HCT116 (cell line): ENCODE measurements around the gene FAM200B. TPM values are rescaled to one million over a fixed set of nuclear protein-coding genes. Genes with fewer than 3 reads are reported as not detected.
A peak's percentile ranks its signal among the peaks of the same experiment; 100 is the strongest.

Source experiments
- ATAC-seq: fragments of 200-7000 bp; cut with Tn5 transposase; 2 replicates; pipeline ENCODE4 v1.9.1; 2020; ENCODE audit warnings: mild to moderate bottlenecking, moderate library complexity
- Bru-seq: library from RNA; stranded (reverse); fragments of 400-500 nt; gene quantifications from one replicate; lab custom pipeline; 2021; lab: Mats Ljungman, UMichigan
- BruChase-seq, 2 experiments: library from RNA; stranded (reverse); fragments of 400-500 nt; gene quantifications; one replicate each; lab custom pipeline; 2021; lab: Mats Ljungman, UMichigan
- BruUV-seq: library from RNA; stranded (reverse); fragments of 400-500 nt; replicated peaks from 2 replicates; lab custom pipeline; 2021; lab: Mats Ljungman, UMichigan
- CTCF ChIA-PET: fragments of 300-600 bp; sonication (Branson Sonifier 250); formaldehyde crosslinking; loops from one replicate; lab custom pipeline; 2021; ENCODE audit warnings: antibody characterized with exemption; lab: Charles Lee
- POLR2A ChIA-PET: fragments of 300-600, 350-600 bp; sonication (Branson Sonifier 250); formaldehyde crosslinking; loops from one replicate; lab custom pipeline; 2021; ENCODE audit warnings: antibody characterized with exemption; lab: Charles Lee
- RAD21 ChIA-PET, 2 experiments: fragments of 300-600 bp; sonication (Branson Sonifier 250); formaldehyde crosslinking; loops; one replicate each; lab custom pipeline; 2023; ENCODE audit warnings: low total read pairs in 2 of 2; ENCODE audit not compliant: uncharacterized antibody in 2 of 2, unreplicated experiment in 2 of 2, low non-redundant PET in 1 of 2; lab: Charles Lee
- DNase-seq: peaks from one replicate; pipeline ENCODE4 v3.0.0-alpha.2; 2010; ENCODE audit warnings: low read depth, low spot score
- H2AFZ ChIP-seq: fragments of 200-600 bp; shearing (Covaris generic), sonication (generic); 2 replicates; pipeline ENCODE4 v1.6.1; 2017; ENCODE audit warnings: low read depth, mixed run types, mixed read lengths, antibody characterized with exemption, low read length; ENCODE audit not compliant: poor library complexity, severe bottlenecking
- H3K27ac ChIP-seq: 2 replicates; pipeline ENCODE4 v1.5.1; 2012; ENCODE audit warnings: low read depth, low read length
- H3K27me3 ChIP-seq: fragments of 200-600 bp; sonication (generic); 2 replicates; pipeline ENCODE4 v1.6.1; 2016; ENCODE audit warnings: mixed run types, low read length, mixed read lengths; ENCODE audit not compliant: insufficient read depth
- H3K36me3 ChIP-seq, 2 experiments: fragments of 200-500 bp in 1 of 2; fragments of 200-600 bp in 1 of 2; sonication (Bioruptor generic) in 1 of 2; sonication (generic) in 1 of 2; 2 replicates each; pipeline versions ENCODE4 v1.5.1 to v1.6.1; 2014 to 2016; ENCODE audit warnings: low read length in 2 of 2, inconsistent platforms in 1 of 2, mixed read lengths in 1 of 2, mixed run types in 1 of 2; ENCODE audit not compliant: insufficient read depth in 2 of 2, control insufficient read depth in 1 of 2
- H3K4me1 ChIP-seq, 2 experiments: fragments of 200-600 bp in 1 of 2; sonication (generic) in 1 of 2; 2 replicates each; pipeline versions ENCODE4 v1.5.1 to v1.6.1; 2012 to 2017; ENCODE audit warnings: low read length in 2 of 2, inconsistent platforms in 1 of 2, mild to moderate bottlenecking in 1 of 2, mixed read lengths in 1 of 2, mixed run types in 1 of 2, moderate library complexity in 1 of 2; ENCODE audit not compliant: insufficient read depth in 2 of 2, control insufficient read depth in 1 of 2
- H3K4me2 ChIP-seq: fragments of 200-600 bp; sonication (generic); 2 replicates; pipeline ENCODE4 v1.6.1; 2017; ENCODE audit warnings: mixed run types, low read length, mixed read lengths
- H3K4me3 ChIP-seq, 2 experiments: fragments of 200-600 bp in 1 of 2; sonication (generic) in 1 of 2; replicated peaks in 1 of 2; 2 replicates each; pipeline ENCODE4 v1.5.1; 2011 to 2016; ENCODE audit warnings: low read length in 2 of 2, control low read depth in 1 of 2, low read depth in 1 of 2, mild to moderate bottlenecking in 1 of 2, mixed read lengths in 1 of 2, mixed run types in 1 of 2
- H3K79me2 ChIP-seq: fragments of 200-600 bp; sonication (generic); 2 replicates; pipeline ENCODE4 v1.6.1; 2017; ENCODE audit warnings: mild to moderate bottlenecking, mixed run types, low read length, moderate library complexity, mixed read lengths; ENCODE audit not compliant: insufficient read depth
- H3K9ac ChIP-seq: fragments of 200-600 bp; sonication (generic); 2 replicates; pipeline ENCODE4 v1.6.1; 2016; ENCODE audit warnings: low read length, mixed read lengths
- H3K9me2 ChIP-seq: fragments of 200-600 bp; sonication (generic), shearing (Covaris generic); 2 replicates; pipeline ENCODE4 v1.6.1; 2017; ENCODE audit warnings: mixed run types, mild to moderate bottlenecking, moderate library complexity; ENCODE audit not compliant: insufficient read depth
- H3K9me3 ChIP-seq, 2 experiments: fragments of 200-500 bp in 1 of 2; fragments of 200-600 bp in 1 of 2; sonication (Bioruptor generic) in 1 of 2; sonication (generic) in 1 of 2; 2 replicates each; pipeline ENCODE4 v1.6.1; 2014 to 2017; ENCODE audit warnings: low read length in 2 of 2, mixed read lengths in 2 of 2, inconsistent platforms in 1 of 2, low read depth in 1 of 2, mild to moderate bottlenecking in 1 of 2, mixed run types in 1 of 2, moderate library complexity in 1 of 2; ENCODE audit not compliant: control insufficient read depth in 1 of 2, insufficient read depth in 1 of 2
- H4K20me1 ChIP-seq: fragments of 200-600 bp; sonication (generic), shearing (Covaris generic); 2 replicates; pipeline ENCODE4 v1.6.1; 2017; ENCODE audit warnings: mixed run types, mild to moderate bottlenecking, moderate library complexity; ENCODE audit not compliant: insufficient read depth
- CEBPB ChIP-seq: IDR thresholded peaks from 2 replicates; pipeline ENCODE4 v1.6.1; 2012; ENCODE audit warnings: low read depth
- CTCF ChIP-seq, 3 experiments: fragments of 200-600 bp in 1 of 3; sonication (generic) in 1 of 3; IDR thresholded peaks in 2 of 3; conservative IDR thresholded peaks in 1 of 3; 2 replicates each; pipeline ENCODE4 v1.5.1; 2012 to 2017; ENCODE audit warnings: low read depth in 2 of 3, low read length in 2 of 3, antibody characterized with exemption in 1 of 3, borderline replicate concordance in 1 of 3, control low read depth in 1 of 3, mild to moderate bottlenecking in 1 of 3, mixed read lengths in 1 of 3, mixed run types in 1 of 3, moderate library complexity in 1 of 3; ENCODE audit not compliant: insufficient read depth in 1 of 3
- ELF1 ChIP-seq: IDR thresholded peaks from 2 replicates; pipeline ENCODE4 v1.6.1; 2012; ENCODE audit warnings: low read depth, borderline replicate concordance
- EZH2 ChIP-seq: fragments of 200-600 bp; sonication (generic); IDR thresholded peaks from 2 replicates; pipeline ENCODE4 v1.6.1; 2017; ENCODE audit warnings: antibody characterized with exemption, mixed run types
- JUND ChIP-seq: IDR thresholded peaks from 2 replicates; pipeline ENCODE4 v1.6.1; 2012
- MAX ChIP-seq: IDR thresholded peaks from 2 replicates; pipeline ENCODE4 v1.6.1; 2012
- POLR2AphosphoS5 ChIP-seq: IDR thresholded peaks from 2 replicates; pipeline ENCODE4 v1.6.1; 2011; ENCODE audit warnings: mild to moderate bottlenecking, low read depth, low read length, moderate library complexity
- RAD21 ChIP-seq: IDR thresholded peaks from 2 replicates; pipeline ENCODE4 v1.6.1; 2012; ENCODE audit warnings: low read depth, mild to moderate bottlenecking
- SIN3A ChIP-seq: IDR thresholded peaks from 2 replicates; pipeline ENCODE4 v1.6.1; 2012; ENCODE audit warnings: low read depth
- SP1 ChIP-seq: IDR thresholded peaks from 2 replicates; pipeline ENCODE4 v1.6.1; 2012; ENCODE audit warnings: low read depth
- TCF7L2 ChIP-seq: IDR thresholded peaks from 2 replicates; pipeline ENCODE4 v1.7.0; 2011; ENCODE audit warnings: borderline replicate concordance, inconsistent platforms; ENCODE audit not compliant: insufficient read depth, insufficient read length; ENCODE audit errors: extremely low read depth
- YY1 ChIP-seq: IDR thresholded peaks from 2 replicates; pipeline ENCODE4 v1.6.1; 2011; ENCODE audit warnings: low read length, low read depth, moderate library complexity, mild to moderate bottlenecking; ENCODE audit not compliant: insufficient replicate concordance; ENCODE audit errors: extremely low read depth
- ZFX ChIP-seq: fragments of 450-650 bp; IDR thresholded peaks from 2 replicates; pipeline ENCODE4 v1.6.1; 2017
- ZNF274 ChIP-seq: fragments of 200-500 bp; sonication (Bioruptor generic); IDR thresholded peaks from 2 replicates; pipeline ENCODE4 v1.6.1; 2014; ENCODE audit warnings: mild to moderate bottlenecking, low read depth, low read length, inconsistent platforms
- intact Hi-C: fragments of 100-400 bp; cut with micrococcal nuclease; formaldehyde crosslinking; loops from 2 replicates; pipeline ENCODE4 v1.10.0; 2022
- long read RNA-seq: library from polyadenylated mRNA; unstranded; transcript quantifications from one replicate; pipeline ENCODE4 v2.0.0, GENCODE V29; 2021; ENCODE audit not compliant: unreplicated experiment
- polyA plus RNA-seq: library from polyadenylated mRNA; unstranded; fragments of >200 nt; gene quantifications from 2 replicates; pipeline ENCODE4 v1.2.1, GENCODE V29; 2012; ENCODE audit warnings: missing spikeins
- total RNA-seq: library from RNA; stranded (reverse); gene quantifications from one replicate; pipeline ENCODE4 v1.2.1, GENCODE V29; 2021; ENCODE audit not compliant: unreplicated experiment
- TF ChIP-seq, protein P1 (sequence below): IDR thresholded peaks from 2 replicates; pipeline ENCODE4 v1.6.1; 2011; ENCODE audit warnings: mild to moderate bottlenecking, low read length, moderate library complexity; ENCODE audit not compliant: insufficient replicate concordance; ENCODE audit errors: extremely low read depth
- TF ChIP-seq, protein P2 (sequence below): IDR thresholded peaks from 2 replicates; pipeline ENCODE4 v1.6.1; 2012

Gene FAM200B
- total RNA-seq (26.1 TPM), Bru-seq, nascent RNA (percentile 94 among the genes with signal in this experiment), BruChase-seq, experiment 1, labeled RNA remaining after a 6-hour chase (percentile 84 among the genes with signal in this experiment), BruChase-seq, experiment 2, labeled RNA remaining after a 2-hour chase (percentile 78 among the genes with signal in this experiment)
- 13.9 and 20.4 TPM in 2 replicates for polyA plus RNA-seq
- long read RNA-seq, full-length matches to known transcripts = 14 of 24 reads
- long read RNA-seq, partial matches to known transcripts = 1 of 24 reads
- long read RNA-seq, other reads (novel, unspliced or antisense) = 9 of 24 reads

GRCh38 chr4:15681372-15682241, at the start of gene FAM200B:
FAM200B (plus strand) TSS chr4:15681827; CDS start chr4:15686978, 5,151 bp downstream.
- intact Hi-C loops = no loop called here
- Histone ChIP-seq H3K4me2 (peak within 1 kb of the TSS; percentile 84), H3K4me1 (peaks cover 22 to 48% of the 10 kb centered on the region in 2 experiments), H3K4me3 (peak within 1 kb of the TSS; percentile 87 to 91), H3K27me3 (no peaks in the 10 kb centered on the region), H3K9ac (peak within 1 kb of the TSS; percentile 98), H3K9me3 (no peaks in the 10 kb centered on the region), H3K9me2 (no peaks in the 10 kb centered on the region), H2AFZ (no peak within 1 kb of the TSS), H3K79me2 (peaks cover 92% of the 10 kb centered on the region), H4K20me1 (no peaks in the 10 kb centered on the region), H3K36me3 (peaks cover 8 to 19% of the 10 kb centered on the region in 2 experiments), H3K27ac (peak within 1 kb of the TSS; percentile 92)
- TSS peak; percentile 71 for BruUV-seq
- RAD21 ChIA-PET = interaction anchor here in 1 of 2 experiments (0.6 kb wide), 1 partner anchor 224 kb away, joined by 3 read pairs; no protein-coding TSS in a partner anchor
- POLR2A ChIA-PET = interaction anchor here (0.9 to 1.4 kb wide), 4 partner anchors 12 to 202 kb away, joined by 3 to 6 read pairs (median 4); no protein-coding TSS in a partner anchor
- peak; percentile 97 for DNase-seq
- CTCF ChIA-PET = interaction anchor here (1.5 to 1.6 kb wide), 2 partner anchors 9 to 14 kb away, joined by 3 read pairs; no protein-coding TSS in a partner anchor
- peak; percentile 96 for ATAC-seq
- peak; percentile 27 for TF ChIP-seq TCF7L2
- TF ChIP-seq, protein P1, sequence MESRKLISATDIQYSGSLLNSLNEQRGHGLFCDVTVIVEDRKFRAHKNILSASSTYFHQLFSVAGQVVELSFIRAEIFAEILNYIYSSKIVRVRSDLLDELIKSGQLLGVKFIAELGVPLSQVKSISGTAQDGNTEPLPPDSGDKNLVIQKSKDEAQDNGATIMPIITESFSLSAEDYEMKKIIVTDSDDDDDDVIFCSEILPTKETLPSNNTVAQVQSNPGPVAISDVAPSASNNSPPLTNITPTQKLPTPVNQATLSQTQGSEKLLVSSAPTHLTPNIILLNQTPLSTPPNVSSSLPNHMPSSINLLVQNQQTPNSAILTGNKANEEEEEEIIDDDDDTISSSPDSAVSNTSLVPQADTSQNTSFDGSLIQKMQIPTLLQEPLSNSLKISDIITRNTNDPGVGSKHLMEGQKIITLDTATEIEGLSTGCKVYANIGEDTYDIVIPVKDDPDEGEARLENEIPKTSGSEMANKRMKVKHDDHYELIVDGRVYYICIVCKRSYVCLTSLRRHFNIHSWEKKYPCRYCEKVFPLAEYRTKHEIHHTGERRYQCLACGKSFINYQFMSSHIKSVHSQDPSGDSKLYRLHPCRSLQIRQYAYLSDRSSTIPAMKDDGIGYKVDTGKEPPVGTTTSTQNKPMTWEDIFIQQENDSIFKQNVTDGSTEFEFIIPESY = peak; percentile 99
- TF ChIP-seq SIN3A = peak; percentile 99
- TF ChIP-seq MAX = peak; percentile 84
- no peak for TF ChIP-seq ZNF274
- no peak for TF ChIP-seq EZH2
- no peak for TF ChIP-seq JUND
- TF ChIP-seq CEBPB = no peak
- peak; percentile 16; the same call in 1 of the 2 replicates for TF ChIP-seq RAD21
- peak; percentile 82 for TF ChIP-seq ELF1
- TF ChIP-seq YY1 = peak; percentile 73
- peak in 1 of 3 experiments; percentile 17; a peak in 1 of 6 replicates for TF ChIP-seq CTCF (IDR thresholded peaks at IDR 0.05 in 2 of 3, conservative IDR thresholded peaks at IDR 0.05 in 1 of 3; ENCODE audit: borderline replicate concordance in 1 of 3, insufficient read depth in 1 of 3, low read depth in 2 of 3, low read length in 2 of 3)
- TF ChIP-seq, protein P2, sequence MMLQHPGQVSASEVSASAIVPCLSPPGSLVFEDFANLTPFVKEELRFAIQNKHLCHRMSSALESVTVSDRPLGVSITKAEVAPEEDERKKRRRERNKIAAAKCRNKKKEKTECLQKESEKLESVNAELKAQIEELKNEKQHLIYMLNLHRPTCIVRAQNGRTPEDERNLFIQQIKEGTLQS = no peak
- TF ChIP-seq ZFX = peak; percentile 89
- peak; percentile 82 for TF ChIP-seq POLR2AphosphoS5
- peak; percentile 74 for TF ChIP-seq SP1
